HG03025 (cell line): ENCODE data around the gene VPREB3.

Experiments used
- ATAC-seq: cut with Tn5 transposase; IDR thresholded peaks from one replicate; pipeline ENCODE4 v1.9.1; 2021; ENCODE audit warnings: mild to moderate bottlenecking, moderate library complexity; ENCODE audit not compliant: unreplicated experiment, low FRiP score

VPREB3 gene

DNA sequence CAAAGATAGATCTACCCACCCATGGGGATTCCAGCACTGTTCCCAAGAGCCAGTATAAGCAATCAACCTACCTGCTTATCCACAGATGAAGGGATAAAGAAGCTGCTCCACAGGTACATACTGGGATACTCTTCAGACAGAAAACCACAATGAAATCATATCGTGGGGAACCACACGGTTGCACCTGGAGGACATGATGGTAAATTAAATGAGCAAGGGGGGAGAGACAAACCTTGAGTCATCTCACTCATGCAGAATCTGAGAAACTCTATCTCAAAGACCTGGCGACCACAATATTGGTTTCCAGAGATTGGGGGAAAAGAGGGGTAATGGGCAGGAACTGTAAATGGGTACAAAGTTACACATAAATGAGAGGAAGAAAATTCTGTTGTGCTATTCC, 48.9 kb downstream of the VPREB3 start:
- ATAC-seq: no peak

DNA sequence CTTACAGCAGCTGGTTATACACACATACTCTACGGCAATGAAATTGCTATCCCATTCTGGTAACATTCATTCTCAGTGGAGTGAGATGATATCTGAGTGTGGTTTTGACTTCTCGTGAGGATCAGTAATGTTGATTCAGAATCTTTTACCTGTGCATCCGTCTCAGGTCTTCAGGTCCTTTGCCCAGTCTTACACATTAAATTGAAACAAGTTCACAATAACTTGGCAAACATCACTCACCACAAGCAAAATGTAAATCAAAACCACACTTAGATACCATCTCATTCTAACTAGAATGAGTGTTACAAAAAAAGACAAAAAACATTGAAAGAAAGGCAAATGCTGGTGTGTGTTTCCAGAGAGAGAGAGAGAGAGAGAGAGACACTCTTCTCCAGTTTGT, 49.4 kb downstream of the VPREB3 start:
- ATAC-seq: no peak

DNA sequence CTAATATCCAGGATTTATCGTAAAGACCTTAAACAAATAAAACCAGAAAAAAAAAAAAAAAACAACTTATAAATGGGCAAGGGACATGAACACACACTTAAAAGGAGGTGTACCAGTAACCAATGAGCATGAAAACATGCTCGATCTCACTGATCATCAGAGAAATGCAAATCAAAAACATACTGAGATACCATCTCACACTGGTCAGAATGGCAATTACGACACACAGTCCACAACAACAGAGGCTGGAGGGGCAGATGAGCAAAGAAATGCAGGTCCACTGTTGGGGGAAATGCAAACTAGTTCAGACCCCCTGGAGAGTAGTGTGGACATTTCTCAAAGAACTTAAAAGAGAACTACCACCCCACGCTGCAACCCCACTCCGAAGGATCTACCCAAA, 50.2 kb downstream of the VPREB3 start:
- no peak for ATAC-seq
